Activated B cell treated with CpG ODN at 0.5 μM for 24 hours (primary cell): ENCODE data around the gene WARS2. TPM values are rescaled to one million over a fixed set of nuclear protein-coding genes. Genes with fewer than 3 reads are reported as not detected.

Experiments
- ATAC-seq: fragments of 200-7000 bp; cut with Tn5 transposase; one replicate; pipeline ENCODE4 v1.10.0; 2021; ENCODE audit warnings: low read depth, mild to moderate bottlenecking, moderate library complexity
- CTCF ChIA-PET: fragments of 350-600 bp; sonication (Branson Sonifier 250); formaldehyde crosslinking; loops from one replicate; lab custom pipeline; 2021; ENCODE audit warnings: antibody characterized with exemption; lab: Charles Lee
- POLR2A ChIA-PET: fragments of 350-600 bp; sonication (Branson Sonifier 250); formaldehyde crosslinking; loops from one replicate; lab custom pipeline; 2021; ENCODE audit warnings: antibody characterized with exemption; lab: Charles Lee
- DNase-seq: peaks from one replicate; pipeline ENCODE4 v3.0.0; 2022
- H3K27ac Mint-ChIP-seq: one replicate; pipeline ENCODE4 v1.8.0; 2020; ENCODE audit warnings: mixed read lengths
- H3K27me3 Mint-ChIP-seq: one replicate; pipeline ENCODE4 v1.8.0; 2021; ENCODE audit warnings: mixed read lengths
- H3K36me3 Mint-ChIP-seq: one replicate; pipeline ENCODE4 v1.8.0; 2021; ENCODE audit warnings: low read depth, mixed read lengths
- H3K4me1 Mint-ChIP-seq: one replicate; pipeline ENCODE4 v1.8.0; 2021; ENCODE audit warnings: mixed read lengths
- H3K4me3 Mint-ChIP-seq: one replicate; pipeline ENCODE4 v1.8.0; 2020; ENCODE audit warnings: mild to moderate bottlenecking, mixed read lengths
- H3K9me3 Mint-ChIP-seq: one replicate; pipeline ENCODE4 v1.8.0; 2020; ENCODE audit warnings: mixed read lengths
- CTCF ChIP-seq: fragments of 200-600 bp; IDR thresholded peaks from one replicate; pipeline ENCODE4 v1.8.0; 2022; ENCODE audit warnings: antibody characterized with exemption, mild to moderate bottlenecking
- intact Hi-C: fragments of 100-400 bp; cut with micrococcal nuclease; formaldehyde crosslinking; loops from one replicate; pipeline ENCODE4 v1.15.1; 2024
- total RNA-seq: library from RNA; stranded (reverse); gene quantifications from 2 replicates; pipeline ENCODE4 v1.2.3, GENCODE V29; 2022

WARS2 gene
- total RNA-seq, 1 donor from 2014 or later: 15.1 TPM

GRCh38 chr1:118992237-118992825 lies 148.1 kb downstream of the WARS2 start:
- Mint-ChIP-seq H3K27me3 (peaks cover 78% of the 10 kb centered on the region), H3K36me3 (no peaks in the 10 kb centered on the region), H3K9me3 (peaks cover 6% of the 10 kb centered on the region), H3K4me3 (no peak overlapping the region), H3K4me1 (peaks cover 4% of the 10 kb centered on the region), H3K27ac (no peak overlapping the region)
- ATAC-seq (no peak), DNase-seq (no peak)
- CTCF ChIA-PET: interaction anchor here (2.7 kb wide), 1 partner anchor 16 kb away, joined by 8 read pairs; no protein-coding TSS in a partner anchor
- intact Hi-C loops: no loop called here
- POLR2A ChIA-PET: no interaction called here
- no peak for TF ChIP-seq CTCF

- no peaks in the 10 kb centered on the region for H3K36me3 Mint-ChIP-seq
- H3K27ac Mint-ChIP-seq: no peak overlapping the region
- no peak for TF ChIP-seq CTCF
- ATAC-seq (no peak), DNase-seq (no peak)
- ChIA-PET CTCF (no interaction called here), POLR2A (no interaction called here)
- peaks cover 6% of the 10 kb centered on the region for H3K9me3 Mint-ChIP-seq
- peaks cover 12% of the 10 kb centered on the region for H3K4me1 Mint-ChIP-seq
- peaks cover 80% of the 10 kb centered on the region for H3K27me3 Mint-ChIP-seq
- intact Hi-C loops: no loop called here
- H3K4me3 Mint-ChIP-seq: no peak overlapping the region
Measured at GRCh38 chr1:118991448-118991847, 149.0 kb downstream of the WARS2 start.

GRCh38 chr1:118990513-118991152 lies 149.8 kb downstream of the WARS2 start:
- no peaks in the 10 kb centered on the region for H3K36me3 Mint-ChIP-seq
- H3K27me3 Mint-ChIP-seq: peaks cover 80% of the 10 kb centered on the region
- no peak for TF ChIP-seq CTCF
- DNase-seq (no peak), ATAC-seq (no peak)
- H3K4me1 Mint-ChIP-seq: peaks cover 19% of the 10 kb centered on the region
- ChIA-PET POLR2A (no interaction called here), CTCF (no interaction called here)
- intact Hi-C loops: no loop called here
- H3K4me3 Mint-ChIP-seq: no peak overlapping the region
- no peak overlapping the region for H3K27ac Mint-ChIP-seq
- peaks cover 6% of the 10 kb centered on the region for H3K9me3 Mint-ChIP-seq

- DNase-seq (no peak), ATAC-seq (no peak)
- CTCF ChIA-PET: no interaction called here
Measured at GRCh38 chr1:118989878-118990378, 150.5 kb downstream of the WARS2 start.

More at GRCh38 chr1:118989878-118990378, 150.5 kb downstream of the WARS2 start:
- no peak for TF ChIP-seq CTCF
- H3K27ac Mint-ChIP-seq: no peak overlapping the region
- POLR2A ChIA-PET: no interaction called here
- no peak overlapping the region for H3K4me3 Mint-ChIP-seq
- intact Hi-C loops: no loop called here
- peaks cover 79% of the 10 kb centered on the region for H3K27me3 Mint-ChIP-seq
- H3K4me1 Mint-ChIP-seq: peaks cover 24% of the 10 kb centered on the region
- H3K9me3 Mint-ChIP-seq: peaks cover 10% of the 10 kb centered on the region
- H3K36me3 Mint-ChIP-seq: no peaks in the 10 kb centered on the region
